ENCODE results near the gene AGPAT4.
A peak's percentile ranks its signal among the peaks of the same experiment; 100 is the strongest.
"Not testable (repeated sequence)": the region's sequence is repeated elsewhere in the genome, so short reads cannot be mapped to it uniquely, and the experiment has no call there.

Gene AGPAT4

DNA sequence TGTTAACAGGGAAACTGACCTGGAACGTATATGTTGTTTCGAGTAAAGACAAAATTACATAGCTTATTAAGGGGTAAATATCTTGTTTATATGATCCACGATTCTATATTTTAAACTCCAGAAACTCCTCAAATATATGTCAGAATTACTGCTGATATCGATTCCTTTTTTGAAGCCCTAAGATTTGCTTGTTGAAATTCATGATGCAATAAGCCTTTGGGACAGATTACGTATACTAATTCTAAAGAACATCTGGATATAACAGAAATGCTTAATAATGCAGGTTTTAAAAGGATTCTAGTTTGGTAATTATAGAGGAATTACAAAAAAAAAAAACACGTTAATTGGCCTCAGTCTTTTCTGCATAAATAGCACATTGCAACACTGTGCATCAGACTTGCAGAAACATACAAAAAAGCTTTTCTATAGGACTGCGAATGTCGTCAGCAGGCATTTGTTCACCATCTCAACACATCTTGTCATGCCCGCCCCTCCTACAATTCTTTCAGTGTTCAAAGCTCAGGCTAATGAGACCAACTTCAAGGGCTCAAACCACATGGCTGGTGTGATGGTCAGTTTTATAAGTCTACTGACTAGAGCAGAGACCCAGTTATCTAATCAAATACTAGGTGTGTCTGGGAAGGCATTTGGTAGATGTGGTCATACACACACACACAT lies 74.9 kb downstream of the AGPAT4 start:
- no peak for DNase-seq

DNA sequence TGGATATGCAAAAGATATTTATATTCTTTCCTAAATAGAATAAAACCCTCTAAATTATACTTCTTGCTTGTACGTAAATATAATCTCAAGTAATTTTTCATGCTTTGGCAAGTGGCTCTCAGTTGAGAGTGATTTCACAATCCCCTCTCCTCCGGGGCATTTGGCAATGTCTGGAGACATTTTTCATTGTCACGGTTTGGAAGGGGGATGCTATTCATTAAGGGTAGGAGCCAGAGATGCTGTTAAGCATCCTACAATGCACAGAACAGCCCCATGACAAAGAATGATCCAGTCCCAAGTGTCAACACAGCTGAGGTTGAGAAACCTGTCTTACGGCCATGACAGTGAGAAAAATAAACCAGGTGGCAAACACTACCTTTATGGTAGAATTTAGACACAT lies 75.7 kb downstream of the AGPAT4 start:
- DNase-seq: no peak

DNA sequence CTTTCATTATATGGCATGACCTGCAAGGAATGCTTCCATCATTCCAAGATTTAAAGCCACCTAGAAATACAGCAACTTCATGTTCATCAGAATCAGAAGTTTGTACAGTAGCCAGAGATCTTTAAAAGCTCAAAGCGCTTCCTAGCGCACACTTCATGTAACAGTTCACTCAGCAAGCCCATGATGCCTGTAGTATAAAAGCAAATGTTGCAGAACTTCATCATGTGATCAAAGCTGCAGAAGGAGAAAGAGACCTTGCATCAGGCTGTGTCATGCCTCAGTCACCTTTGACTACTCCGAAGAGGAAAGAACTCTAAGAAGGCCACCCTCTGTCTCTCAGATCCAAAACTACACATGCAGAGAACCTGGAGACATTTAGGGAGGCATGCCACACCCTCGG lies 78.5 kb downstream of the AGPAT4 start:
- DNase-seq: no peak

DNA sequence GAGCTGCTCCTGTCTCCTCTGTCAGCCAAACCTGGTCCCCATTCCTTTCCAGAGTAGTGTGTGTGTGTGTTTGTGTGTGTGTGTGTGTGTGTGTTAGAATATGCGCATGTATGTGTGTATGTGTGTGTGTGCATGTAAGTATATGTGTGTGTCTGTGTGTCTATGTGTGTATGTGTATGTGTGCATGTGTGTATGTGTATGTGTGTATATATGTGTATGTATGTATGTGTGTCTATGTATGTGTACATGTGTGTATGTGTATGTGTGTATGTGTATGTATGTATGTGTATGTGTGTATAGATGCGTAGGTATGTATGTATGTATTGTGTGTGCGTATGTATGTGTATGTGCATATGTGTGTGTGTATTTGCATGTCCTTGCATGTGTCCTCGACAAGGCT lies 79.5 kb downstream of the AGPAT4 start:
- DNase-seq: no peak

DNA sequence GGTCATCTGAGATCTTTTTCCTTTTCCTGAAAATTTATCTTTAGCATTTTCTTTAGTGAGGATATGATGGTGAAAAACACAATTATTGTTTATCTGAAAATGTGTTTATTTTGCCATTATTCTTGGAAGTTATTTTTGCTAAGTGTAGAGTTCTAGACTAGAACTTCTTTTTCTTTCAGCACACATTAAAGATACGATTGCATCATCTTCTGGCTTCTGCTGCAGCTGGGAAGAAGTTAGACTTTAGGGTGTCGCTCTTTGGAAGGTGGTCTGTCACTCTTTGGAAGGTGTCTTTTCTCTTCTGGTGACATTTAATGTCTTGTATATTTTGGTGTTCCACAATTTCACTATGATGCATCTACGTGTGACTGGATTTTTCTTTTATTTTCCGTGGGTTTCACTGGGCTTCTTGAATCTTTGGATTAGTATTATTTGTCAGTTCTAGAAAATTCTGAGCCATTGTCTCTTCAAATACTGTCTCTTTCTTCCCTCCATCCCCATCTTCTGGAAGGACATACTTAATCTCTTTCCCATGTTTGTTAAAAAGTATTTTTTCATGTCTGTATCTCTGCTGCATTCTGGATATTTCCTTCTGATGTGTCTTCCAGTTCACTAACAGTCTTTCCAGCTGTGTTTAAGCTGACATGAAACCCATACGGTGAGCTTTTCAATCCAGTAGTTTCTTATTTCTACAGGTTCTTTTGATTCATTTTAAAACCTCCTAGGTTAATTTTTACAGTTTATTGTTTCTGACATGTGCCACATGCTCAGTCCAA lies 81.0 kb downstream of the AGPAT4 start:
- no peak for DNase-seq

DNA sequence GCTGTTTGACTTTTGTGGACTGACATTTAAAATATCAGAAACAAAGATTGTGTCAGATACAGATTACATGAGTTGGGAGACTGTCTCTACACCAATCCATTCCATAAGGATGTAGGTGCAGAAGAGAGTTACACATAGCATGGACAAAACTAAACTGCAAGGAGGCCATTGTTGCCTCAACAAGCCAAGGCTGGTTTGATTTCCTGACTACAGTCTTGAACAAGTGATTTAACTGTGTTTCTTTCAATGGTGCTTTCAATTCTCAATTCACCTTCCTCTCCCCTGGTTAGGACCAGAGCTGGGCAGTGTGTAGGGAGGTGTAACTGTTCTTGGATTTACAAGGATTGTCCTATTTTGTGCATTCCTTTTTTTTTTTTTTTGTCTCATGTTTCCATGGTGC lies 82.2 kb downstream of the AGPAT4 start:
- no peak for DNase-seq

DNA sequence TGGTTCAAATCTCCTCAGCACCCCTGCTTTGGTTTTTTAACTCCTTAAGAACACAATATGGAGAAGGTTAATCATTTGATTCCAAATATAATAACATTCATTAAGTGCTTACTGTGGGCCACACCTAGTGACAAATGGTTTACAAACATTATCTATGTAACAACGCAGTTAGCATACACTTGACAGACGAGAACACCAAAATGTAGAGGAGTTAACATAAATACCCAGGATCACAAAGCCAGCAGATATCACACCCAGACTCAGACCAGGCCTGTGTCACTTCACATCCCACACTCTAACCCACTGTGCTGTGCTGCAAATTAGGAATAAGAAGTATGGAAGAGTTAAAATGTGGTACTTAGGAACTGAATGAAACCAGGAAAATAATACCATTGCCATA lies 82.9 kb downstream of the AGPAT4 start:
- DNase-seq: no peak

DNA sequence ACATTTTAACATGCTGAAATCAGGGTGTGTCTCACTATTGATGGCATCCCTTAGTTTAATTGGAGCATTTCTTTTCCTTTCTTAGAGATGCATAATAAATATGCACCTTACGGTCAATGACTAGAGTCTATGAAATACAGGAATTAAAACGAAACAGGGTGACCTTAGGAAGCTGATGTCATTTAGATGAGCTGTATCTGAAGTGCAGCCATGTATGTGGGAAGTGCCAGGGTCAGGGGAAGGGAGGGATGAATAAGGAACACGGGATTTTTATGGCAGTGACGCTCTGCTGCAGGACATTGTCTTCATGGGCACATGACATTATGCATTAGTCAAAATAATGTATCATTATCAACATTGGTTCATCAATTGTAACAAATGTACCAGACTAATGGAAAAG lies 84.0 kb downstream of the AGPAT4 start:
- no peak for DNase-seq

DNA sequence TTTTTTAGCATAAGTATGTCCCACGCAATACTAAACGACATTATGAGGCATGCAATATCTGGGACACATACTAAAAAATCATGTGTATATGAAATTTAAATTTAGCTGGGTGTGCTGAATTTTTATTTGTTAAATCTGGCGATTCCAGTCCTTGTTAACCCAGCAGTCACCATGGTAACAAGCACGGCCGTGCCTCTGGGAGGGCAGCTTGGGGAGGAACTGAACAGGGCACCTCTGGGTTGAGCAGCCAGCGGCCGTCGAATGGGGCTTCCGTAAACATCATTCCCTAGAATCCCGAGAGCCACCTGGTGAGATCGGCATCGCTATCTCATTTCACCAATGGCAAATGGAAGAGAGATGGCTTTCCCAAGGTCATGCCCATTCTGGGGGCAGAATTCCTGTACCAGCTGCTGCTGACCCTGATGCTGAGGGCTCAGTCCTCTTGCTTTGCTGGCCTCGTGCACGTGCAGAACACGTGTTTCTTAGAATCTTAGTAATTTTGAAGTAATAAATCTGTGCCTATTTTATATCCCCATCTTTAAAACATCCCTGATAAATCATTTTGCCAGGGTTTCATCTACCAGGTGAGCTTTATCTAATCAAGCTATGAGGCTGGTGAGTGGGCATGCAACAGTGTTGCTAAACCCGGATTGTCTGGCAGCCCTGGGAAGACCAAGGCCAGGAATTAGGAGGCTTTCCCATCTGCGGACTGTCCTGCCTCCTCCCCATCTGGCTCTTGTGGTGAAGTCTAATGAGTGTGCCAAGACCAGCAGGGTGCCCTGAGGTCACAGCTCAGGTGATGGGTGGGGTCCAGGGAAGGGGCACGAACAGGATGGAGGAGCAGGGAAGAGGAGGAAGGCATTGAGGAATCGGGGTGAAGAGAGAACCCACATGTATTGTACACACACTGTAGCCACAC lies 85.1 kb downstream of the AGPAT4 start:
- no peak for DNase-seq

DNA sequence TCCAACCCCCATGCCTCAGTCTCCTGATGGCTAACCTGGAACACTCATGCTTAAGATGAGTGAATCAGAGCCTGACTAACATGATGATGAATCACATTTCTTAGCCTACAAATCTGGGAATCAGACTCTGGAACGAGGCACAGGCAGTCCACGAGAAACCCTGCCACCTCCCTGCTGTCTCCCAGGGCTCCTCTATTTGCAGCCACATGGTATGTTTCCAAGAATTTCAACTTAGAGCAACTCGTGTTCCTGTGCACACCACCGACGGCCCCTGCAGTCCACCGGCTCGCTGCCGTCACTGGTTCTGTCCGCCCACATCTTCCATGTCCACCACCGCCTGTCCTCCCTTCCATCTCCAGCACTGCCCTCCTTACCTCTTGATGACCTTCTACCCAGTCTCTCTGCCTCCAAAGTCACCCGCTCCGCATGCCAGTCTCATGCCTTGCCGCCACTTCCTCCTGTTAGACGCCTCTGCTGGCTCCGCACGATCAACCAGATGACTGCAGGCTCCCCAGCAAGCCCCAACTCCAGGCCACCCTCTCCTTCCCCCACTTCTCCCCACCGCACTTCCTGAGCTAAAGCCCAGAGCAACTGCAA lies 87.6 kb downstream of the AGPAT4 start:
- DNase-seq: no peak

DNA sequence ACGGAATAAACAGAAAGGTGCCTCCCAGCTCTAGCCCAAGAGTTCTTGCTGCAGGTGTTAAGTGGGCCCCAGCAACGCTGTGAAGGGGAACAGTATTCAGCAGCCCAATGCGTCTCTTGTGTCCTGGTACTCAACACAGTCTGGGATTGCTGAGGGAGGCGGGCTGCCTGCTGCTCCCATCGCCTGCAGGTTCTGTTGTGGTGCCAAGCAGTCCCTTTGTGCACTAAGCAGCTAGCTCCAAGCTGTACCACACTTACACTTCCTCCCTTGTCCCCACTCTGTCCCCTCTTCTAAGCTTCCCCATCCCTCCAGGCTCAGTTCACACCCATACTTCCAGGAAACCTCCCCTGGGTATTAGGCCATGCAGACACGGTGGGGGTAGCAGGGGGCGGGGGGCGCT lies 92.7 kb downstream of the AGPAT4 start:
- DNase-seq: no peak

DNA sequence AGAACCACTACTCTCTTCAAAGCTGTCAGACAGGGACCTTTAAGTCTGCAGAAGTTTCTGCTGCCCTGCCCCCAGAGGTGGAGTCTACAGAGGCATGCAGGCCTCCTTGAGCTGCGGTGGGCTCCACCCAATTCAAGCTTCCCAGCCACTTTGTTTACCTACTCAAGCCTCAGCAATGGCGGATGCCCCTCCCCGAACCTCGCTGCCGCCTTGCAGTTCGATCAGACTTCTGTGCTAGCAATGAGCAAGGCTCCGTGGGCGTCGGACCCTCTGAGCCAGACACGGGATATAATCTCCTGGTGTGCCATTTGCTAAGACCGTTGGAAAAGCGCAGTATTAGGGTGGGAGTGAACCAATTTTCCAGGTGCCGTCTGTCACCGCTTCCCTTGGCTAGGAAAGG lies 95.7 kb downstream of the AGPAT4 start:
- DNase-seq: not testable (repeated sequence)

DNA sequence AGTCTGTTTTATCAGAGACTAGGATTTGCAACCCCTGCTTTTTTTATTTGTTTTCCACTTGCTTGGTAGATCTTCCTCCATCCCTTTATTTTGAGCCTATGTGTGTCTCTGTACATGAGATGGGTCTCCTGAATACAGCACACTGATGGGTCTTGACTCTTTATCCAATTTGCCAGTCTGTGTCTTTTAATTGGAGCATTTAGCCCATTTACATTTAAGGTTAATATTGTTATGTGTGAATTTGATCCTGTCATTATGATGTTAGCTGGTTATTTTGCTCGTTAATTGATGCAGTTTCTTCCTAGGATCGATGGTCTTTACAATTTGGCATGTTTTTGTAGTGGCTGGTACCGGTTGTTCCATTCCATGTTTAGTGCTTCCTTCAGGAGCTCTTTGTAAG lies 97.4 kb downstream of the AGPAT4 start:
- DNase-seq: not testable (repeated sequence)

DNA sequence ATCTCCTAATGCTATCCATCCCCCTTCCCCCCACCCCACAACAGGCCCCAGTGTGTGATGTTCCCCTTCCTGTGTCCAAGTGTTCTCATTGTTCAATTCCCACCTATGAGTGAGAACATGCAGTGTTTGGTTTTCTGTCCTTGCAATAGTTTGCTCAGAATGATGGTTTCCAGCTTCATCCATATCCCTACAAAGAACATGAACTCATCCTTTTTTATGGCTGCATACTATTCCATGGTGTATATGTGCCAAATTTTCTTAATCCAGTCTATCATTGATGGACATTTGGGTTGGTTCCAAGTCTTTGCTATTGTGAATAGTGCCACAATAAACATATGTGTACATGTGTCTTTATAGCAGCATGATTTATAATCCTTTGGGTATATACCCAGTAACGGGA lies 101.1 kb downstream of the AGPAT4 start:
- not testable (repeated sequence) for DNase-seq

DNA sequence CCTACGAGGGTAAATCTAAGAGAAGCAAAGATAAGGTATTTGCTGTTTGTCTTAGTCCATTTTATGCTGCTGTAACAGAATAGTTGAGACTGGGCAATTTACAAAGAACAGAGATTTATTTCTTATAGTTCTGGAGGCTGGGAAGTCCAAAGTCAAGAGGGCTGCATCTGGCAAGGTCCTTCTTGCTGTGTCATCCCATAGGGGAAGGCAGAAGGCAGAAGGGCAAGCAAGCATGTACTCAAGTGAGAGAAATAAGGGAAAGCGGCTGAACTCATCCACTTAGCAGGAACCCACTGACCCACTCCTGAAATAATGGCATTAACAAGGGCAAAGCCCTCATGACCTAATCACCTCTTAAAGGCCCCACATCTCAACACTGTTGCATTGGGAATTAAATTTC lies 102.7 kb downstream of the AGPAT4 start:
- DNase-seq: no peak

DNA sequence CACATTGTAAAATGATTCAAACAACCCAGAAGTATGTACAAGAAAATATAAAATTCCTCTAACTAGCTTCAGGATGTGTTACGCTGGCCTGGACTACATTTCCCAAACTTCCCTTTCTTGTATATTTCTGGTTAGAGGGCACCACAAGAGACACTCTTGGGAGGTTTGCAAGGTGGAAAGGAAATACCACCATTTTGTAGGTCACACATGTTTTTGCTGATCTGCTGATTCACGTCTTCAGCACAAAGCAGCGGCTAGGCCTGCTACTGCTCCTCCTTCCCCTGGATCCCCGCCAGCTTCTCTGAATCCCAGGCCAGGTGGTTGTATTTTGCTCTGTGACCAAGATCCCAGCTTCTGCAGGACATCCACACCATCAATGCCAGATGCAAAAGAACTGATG lies 104.2 kb downstream of the AGPAT4 start:
- no peak for DNase-seq

DNA sequence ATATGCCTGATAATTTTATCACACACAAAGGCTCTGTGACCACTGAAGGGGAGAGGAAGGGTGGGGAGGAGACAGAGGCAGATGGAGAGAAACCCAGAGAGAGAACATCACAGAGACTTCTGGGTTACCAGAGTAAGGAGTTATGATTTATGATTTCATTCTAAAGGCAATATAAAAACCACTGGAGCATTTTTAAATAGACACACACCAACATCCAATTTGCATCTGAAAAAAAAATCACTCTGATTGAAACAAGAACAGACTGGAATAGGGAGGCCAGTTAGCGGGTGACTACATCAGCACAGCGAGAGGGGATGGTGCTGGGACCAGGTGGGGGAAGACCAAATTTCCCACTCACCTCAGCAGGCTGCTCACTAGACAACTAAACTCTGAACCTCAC lies 104.8 kb downstream of the AGPAT4 start:
- no peak for DNase-seq

DNA sequence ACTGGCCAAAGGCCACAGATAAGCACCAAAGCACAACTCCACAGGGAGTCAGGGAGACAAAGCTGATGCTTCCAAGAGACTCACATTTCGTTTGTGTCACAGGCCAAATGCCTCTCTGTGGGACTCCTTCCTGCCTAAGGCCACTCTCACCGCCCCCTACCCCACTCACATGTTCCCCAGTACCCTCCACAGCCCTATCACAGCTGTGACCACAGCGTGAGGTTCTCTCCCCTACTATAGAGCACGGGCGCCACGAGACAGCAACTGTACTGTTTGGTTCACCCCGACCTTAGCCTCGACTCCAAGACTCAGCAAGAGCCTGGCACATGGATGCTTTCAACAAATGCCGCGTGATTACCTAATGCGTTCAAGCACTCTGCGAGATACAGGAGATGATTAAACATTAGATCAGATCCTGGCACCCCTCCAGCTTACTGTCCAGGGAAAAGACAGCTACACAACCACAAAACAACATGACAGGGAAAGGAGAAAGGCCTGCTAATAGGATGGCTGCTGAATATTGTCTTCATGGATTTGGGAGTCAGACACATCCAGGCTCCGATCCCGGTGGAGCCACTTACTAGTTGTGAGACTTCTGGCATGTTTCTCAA lies 105.5 kb downstream of the AGPAT4 start:
- DNase-seq: peak; percentile 38

DNA sequence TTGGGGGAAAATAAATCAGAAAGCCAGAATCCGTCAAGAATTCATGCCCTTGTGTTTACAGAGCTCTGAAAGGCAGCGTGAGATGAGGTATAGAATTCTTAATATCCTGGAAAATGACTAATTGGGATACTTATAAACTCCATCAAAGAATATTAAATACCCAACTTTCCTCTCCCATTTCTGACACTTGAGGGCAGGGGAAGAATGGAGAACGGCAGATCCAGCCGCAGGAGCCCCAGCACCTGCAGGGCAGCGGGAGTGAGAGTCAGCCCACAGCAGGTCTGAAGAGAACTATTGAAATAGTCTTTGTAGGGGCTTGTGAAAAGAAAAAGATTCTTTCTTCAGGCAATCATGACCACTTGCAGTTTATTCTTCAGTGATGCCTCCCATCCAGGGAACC lies 107.2 kb downstream of the AGPAT4 start:
- no peak for DNase-seq

DNA sequence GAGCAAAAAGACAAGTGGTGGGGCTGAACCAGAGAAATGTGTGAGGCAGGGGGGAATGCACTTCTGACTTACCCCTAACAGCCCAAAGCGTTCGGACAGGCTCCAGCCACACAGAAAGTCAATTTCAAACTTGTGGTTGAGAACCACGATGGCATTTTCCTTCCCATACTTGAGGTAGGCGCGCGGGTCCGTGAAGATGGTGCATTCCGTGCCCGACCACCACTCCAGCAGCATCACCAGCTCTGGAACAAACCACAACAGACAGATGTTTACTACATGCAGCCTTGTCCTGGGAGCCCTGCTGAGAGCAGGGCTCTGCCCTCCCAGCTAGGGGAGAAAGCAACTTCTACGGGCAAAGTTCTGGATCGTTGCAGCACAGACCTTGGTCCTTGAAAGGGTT lies 107.7 kb downstream of the AGPAT4 start:
- DNase-seq: no peak

DNA sequence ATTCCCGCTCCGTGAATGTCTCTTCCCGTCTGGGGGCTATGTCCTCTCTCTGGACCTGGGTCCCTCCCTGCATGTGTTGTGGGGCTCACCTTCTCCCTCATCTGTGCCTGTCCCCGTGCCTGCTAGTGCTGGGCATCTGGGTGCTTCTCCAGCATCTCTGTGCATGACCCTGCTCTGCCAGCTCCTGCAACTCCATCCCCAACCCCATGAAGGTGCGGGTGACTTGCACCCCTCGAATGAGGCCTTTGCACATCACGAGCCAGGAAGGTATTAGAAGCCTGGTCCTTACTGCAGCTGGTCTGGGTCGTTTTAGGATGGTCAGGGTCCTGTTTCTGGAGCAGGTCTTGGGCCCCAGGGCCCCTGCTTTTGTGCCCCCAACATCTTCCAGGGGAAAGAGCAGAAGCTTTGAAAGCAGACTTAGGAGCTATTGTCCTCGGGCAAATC lies 109.7 kb downstream of the AGPAT4 start:
- no peak for DNase-seq

DNA sequence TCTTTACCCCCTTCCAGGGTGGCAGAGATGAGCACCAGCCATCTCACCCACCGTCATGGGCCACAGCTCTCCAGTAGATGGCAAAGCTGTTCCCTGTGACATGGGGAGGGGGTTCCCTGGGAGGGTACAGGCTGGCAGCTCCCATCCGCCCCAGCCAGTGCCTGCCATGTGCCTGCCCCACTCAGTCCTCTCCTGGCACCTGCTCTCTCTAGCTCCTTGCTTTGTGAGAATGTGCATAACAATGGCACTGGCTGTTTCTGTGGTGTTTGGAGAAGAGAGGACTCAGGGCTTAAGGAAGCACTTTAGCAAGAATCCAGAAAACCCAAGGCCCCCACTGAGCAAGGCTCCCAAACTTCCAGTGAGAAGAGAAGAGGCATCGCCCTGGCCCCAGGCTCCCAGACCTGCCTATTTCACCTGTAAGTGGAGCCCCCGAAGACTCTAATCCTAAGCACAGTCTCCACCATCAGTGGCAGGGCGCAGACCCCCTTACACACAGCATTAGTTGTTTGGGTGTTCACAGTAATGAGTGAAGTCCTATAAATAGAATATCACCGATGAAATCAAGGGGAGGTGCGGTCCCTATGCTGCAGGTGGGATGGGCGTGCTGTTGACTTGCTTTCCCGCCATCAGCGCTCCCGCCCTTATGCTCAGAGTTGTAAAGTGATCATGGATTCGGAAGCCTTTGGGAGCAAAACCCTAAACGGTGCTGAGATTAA lies 110.2 kb downstream of the AGPAT4 start:
- DNase-seq: no peak
